Measurements from ENCODE around the gene PEAK1.

The PEAK1 gene

DNA sequence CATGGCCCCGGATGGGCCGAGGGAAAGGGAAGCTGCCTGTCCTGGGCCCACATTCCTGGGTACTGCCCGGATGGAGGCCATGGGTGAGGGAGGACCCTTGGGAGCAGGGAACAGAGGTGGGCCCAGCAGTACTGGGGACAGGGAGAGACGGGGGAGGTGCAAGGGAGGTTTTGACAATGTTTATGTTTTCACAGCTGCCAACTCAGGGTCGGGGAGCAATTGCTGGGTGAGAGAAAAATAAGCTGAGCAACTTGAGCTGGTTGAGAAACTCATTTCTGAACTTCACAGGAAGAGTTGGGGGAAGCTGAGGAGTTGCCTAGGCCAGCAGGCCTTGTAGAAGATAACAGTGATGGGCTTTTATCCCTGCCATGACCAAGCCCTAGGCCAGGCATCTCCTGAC is 337.9 kb downstream of the PEAK1 start:
- DNase-seq: no peak

GRCh38 chr15:77076323-77076915 is 343.5 kb downstream of the PEAK1 start:
- no peak for DNase-seq

- DNase-seq: no peak
Observed at GRCh38 chr15:77075528-77075927, 344.4 kb downstream of the PEAK1 start.

DNA sequence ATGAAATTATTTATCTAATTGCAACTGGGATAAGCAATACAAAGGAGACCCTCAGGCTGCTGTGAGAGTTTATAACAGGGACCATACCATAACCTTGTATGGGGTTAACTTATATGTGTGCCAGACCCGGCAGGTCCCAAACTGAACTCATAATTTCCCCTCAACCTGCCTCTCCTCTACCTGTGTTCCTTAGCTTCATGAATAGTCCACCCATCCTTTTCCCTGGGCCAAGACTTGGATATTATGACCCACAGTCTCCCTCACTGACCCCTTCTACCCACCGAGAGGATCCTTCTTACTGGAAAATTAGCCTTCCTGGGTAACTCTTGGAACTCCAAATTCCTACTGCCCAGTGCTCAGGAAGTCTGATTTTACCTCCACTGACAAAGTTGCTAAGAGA is 345.6 kb downstream of the PEAK1 start:
- no peak for DNase-seq

GRCh38 chr15:77071305-77072223 is 348.3 kb downstream of the PEAK1 start:
- DNase-seq: no peak

DNA sequence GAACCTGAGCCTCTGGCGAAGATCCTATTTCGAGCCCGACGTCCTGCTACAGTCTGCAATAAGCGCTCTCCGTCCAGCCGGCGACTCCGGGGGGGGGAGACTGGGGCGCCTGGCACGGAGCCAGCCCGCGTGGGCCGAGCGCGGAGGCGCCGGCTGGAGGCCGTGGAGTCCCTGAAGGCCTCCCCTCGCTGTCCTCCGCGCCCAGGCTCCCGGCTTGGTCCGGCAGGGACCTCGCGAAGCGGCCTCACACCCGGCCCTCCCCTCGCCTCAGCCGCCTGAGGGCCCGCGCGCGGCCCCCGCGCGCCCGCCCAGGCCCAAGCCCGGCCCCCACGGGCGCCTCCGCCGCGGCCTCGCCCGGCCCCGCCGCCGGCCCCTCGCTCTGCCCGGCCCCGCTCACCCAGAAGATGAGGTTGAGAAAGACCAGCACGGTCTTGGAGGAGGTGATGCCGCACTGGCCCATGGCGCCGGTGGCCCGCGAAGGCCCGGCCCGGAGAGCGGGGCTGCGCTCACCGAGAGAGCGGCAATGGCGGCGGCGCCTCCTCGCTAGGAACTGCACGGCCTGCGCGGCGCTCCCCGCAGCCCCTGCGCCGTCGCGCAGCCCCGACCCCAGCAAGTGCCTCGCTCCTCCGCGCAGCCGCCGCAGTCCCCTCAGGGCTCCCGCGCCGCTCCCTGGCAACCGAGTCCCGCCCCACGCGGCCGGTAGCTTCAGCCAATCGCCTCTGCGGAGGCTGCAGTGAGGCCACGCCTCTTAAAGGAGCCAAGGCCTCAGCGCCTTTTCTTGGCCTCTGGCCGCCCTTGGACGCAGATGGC is 349.2 kb downstream of the PEAK1 start, which contains the start of gene TSPAN3:
Gene TSPAN3 (minus strand): TSS at position 615 of the 810 bp plus-strand sequence. CDS start 155 bp downstream, at position 460.
- DNase-seq: peak; percentile 92

DNA sequence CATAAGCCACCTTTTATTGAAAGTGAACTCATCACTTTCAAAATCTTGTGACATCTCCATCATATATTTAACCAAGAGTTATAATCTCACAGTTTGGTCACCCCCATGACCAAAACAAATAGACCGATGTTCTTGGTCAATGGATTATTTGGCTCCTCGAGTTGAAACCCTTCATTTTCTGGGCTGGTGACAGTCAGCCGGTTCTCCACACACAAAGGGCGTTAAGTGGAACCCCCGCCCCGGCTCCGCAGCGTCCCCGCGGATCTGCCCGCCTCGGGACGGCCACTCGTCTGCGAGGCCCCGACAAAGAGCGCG is 349.8 kb downstream of the PEAK1 start:
- DNase-seq: no peak

DNA sequence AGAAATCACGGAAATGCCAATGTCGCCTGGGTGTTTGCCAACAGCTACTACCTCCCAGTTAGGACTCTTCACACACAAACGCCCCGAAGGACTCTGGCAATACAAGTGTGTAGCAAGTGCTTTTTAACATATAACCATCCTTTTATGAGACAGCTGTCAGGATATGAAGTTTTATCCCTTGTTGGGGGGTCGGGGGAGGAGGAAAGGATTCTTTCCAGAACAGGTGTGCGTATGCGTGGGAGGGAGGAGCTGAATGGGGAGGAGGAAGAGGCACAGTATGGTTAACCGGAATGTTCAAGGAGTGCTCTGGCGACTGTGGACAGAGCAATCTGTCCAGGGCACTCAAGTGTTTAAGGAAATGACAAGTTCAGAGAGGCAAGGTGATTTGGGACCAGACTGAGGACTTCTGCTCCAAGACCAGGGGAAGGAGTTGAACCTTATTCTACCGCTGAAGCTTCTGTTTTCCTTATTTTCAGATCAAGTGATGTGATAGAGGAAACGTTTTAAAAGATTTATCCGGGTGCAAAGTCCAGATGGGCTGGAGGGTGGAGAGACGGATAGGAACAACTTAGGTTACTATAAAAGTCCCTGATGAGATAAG is 350.3 kb downstream of the PEAK1 start:
- DNase-seq: no peak

GRCh38 chr15:77068633-77069032 is 351.3 kb downstream of the PEAK1 start:
- DNase-seq: no peak

GRCh38 chr15:77067691-77068367 is 352.1 kb downstream of the PEAK1 start:
- no peak for DNase-seq

DNA sequence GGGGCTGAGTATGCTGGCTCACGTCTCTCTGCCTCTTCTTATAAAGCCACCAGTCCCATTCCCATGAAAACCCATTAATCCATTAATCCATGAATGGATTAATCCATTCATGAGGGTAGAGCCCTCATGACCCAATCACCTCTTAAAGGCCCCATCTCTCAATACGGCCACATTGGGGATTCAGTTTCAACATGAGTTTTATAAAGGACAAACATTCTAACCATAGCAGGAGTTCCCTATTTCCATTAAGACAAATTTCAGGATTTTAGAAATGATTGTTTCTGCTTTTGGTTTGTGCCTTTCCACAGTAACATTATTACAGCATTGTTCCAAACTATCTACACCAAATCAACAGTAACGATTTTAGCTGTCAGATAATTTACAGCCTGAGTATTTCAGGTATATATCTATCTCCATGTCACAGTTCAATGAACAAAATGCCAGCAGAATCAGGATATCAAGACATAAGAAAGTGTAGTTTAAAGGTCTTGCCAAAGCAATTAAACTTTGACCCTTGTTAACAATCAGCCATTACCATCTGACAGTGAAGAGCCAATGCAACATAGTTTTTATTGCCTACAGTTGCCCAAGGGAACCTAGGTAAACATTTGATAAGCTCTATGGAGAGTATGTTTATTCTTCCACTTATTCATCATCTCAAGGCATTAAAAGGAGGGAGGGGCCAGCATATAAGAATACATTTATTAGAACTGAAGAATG is 352.8 kb downstream of the PEAK1 start:
- DNase-seq: no peak

- no peak for DNase-seq
Observed at GRCh38 chr15:77064539-77065308, 355.2 kb downstream of the PEAK1 start.

DNA sequence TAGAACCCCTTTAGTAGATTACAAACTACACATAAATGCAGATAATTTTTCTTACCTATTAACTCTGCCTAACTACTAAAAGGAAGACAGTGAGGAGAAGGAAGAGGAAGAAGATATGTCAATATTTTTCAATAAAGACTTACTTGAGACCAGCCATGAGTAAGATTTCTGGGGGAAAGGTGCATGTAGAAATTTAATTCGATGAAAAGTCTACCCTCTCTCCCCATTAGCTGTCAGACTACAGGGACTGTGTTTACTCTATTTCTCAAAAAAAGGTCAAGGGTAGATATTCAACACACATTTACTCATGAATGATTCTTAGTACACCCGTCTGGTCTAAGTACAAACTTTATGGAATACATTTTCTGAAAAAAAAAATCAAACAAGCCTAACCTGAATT is 355.8 kb downstream of the PEAK1 start:
- DNase-seq: no peak

DNA sequence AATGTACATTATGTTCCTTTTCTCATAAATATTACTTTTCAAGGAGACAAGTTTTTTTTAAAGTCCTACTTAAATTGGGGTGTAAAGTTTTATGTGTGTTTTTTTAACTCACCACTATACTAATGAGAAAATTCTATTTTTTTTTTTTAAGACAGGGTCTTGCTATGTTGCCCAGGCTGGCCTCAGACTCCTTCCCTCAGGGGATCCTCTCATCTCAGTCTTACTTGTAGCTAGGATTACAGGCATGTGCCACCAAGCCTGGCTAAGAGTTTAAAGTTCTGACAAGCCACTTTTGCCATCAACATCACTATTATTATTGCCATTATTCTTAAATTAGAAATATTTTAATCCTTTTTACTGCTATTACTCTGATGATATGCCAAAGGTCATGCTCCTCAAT is 356.7 kb downstream of the PEAK1 start:
- DNase-seq: no peak

DNA sequence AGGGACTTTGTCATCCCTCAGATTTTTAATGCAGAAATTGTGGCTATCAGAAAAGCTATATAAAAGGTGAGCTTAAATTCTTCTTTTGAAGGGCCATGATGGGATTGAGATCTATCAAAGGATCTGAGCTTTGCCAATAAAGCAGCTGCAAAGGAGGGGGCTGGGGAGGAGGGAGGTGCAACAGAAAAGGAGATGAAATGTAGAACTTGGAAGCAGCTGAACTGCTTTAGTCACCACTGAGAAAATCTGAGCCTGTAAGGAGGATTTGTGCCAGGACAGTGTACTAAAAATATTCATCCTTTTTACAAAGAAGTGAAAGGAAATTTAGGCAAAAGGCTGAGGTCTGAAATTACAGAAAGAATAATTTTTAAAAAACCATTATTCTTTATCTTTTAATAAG is 359.4 kb downstream of the PEAK1 start:
- DNase-seq: no peak

DNA sequence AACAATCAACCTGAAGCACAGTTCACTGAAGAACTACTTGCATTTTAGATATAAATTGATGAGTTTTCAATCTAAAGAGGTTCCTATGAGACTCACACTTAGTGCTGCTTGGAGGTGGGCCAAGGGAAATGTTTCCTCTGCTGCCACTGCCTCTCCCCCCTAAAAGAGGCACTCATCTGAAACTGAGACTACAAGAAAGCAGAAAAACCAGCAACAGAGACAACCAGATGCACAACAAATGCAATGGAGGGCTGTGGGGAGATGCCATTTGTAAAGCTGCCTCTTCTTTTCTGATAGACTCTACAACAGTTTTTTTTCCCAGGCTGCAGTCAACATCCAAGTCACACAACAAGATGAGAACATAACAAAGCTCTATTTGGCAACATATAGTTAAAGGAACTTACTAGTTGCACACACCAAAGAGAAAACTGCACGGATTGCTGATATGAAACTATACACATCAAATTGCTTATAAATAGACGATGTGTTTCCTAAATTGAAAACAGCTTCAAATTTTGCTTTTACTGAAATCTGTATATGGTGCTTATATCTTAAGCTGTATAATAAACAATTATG is 360.0 kb downstream of the PEAK1 start:
- no peak for DNase-seq

DNA sequence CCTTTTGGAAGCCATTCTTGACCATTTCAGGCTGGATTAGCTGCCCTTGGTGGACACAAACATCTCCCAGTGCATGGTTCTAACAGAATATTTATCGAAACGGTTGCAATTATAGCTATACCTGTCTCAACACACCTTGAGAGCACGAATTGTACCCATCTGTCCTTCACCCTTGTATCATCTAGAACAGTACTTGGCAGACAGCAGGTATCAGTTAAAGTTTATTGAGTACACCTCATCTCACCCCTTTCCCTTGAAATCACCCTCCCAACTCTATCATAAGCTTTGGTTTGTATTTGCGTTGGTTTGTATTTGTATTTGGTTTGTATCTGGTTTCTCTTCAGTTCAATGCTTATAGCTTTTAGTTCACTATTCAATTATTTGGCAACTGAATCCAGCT is 361.4 kb downstream of the PEAK1 start:
- no peak for DNase-seq

DNA sequence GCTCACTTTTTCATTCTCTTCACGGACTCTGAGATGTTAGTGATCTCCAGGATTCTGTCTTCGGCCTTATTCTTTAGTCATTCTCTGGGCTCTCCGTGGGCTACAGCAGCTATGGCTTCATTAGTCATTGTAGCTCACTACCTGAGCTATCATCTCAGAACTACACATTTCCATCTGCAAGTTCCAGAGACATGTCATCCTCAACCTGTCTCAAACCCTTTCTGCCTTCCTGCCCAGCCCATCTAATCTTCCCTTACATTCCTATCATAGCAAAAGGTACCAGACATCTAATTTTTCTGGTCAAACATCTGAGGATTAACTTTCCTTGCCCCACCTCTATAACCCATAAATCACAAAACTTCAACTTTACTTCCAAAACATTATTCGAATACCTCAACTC is 362.2 kb downstream of the PEAK1 start:
- no peak for DNase-seq

DNA sequence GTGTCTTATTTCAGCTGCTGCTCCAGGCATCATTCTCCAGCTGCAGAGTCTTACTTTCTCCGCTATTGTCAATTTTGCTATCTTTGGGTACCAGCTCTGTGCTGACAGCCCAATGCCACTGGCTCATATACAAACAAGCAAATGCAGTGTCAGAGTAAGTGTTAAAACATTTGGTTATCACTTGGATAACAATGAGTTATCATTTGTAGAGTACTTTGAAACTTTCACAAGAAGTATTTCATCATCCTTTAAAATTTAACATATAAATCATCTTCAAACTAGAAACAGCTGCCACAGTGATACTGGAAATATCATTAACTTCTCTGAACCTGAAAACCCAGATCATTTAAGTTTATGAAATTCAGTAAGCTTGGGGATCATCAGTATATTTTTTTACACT is 362.8 kb downstream of the PEAK1 start:
- DNase-seq: no peak

DNA sequence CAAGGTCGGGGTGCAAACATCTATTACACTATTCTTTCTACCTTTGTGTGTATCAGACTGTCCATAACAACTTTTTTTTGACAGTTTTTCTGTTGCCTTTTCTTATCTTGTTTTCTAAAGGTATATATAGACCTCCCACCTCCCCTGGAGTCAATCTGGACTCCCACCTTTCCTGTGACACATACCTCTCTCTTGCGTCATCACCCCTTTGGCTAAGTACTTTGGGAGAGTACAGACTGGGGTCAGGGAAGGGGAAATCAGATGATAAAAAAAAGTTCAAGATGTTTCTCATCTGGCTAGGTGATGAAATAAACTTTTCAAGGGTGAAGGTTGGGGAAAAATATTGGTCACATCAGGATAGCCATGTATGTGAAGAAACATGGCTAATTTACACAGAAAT is 366.2 kb downstream of the PEAK1 start:
- no peak for DNase-seq

DNA sequence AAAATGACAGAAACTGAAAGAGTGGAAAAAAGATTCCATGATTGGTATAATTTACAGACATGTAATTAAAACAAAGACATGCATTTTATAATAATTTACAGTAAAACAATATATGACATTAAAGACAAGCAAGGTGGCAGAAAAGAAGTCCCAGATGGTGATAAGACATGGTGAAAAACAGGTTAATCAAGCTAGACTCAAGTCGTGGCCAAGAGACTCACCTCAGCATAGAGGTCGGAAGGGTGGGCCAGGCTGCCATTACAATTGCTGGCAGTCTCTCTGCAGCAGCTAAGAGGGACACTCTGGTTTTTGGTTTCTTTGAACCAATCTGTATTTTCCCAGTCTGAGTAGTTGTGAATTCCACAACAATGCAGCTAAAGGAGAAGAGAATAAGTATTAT is 367.3 kb downstream of the PEAK1 start:
- no peak for DNase-seq
